ENCODE results near the gene OSBPL3.

DNA sequence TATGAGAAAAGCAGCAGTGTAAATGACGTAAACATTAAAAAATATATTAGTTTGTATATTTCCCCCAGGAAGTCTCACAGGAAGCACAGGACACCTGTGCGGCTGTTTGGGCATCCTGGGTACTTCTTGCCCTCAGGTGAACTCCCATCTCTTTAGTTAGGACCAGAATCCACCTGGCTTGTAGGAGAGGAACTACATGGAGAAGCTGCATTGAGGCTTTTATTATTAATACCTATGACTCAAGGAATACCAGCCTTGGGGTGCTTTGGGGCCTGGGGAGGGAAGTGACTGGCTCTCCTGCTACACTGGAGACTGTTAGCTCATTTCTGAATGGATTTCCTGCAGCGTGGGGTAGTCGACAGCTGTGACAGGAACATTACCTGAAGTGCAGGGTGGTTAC, 182.7 kb downstream of the OSBPL3 start:
- TF ChIP-seq, protein P1, sequence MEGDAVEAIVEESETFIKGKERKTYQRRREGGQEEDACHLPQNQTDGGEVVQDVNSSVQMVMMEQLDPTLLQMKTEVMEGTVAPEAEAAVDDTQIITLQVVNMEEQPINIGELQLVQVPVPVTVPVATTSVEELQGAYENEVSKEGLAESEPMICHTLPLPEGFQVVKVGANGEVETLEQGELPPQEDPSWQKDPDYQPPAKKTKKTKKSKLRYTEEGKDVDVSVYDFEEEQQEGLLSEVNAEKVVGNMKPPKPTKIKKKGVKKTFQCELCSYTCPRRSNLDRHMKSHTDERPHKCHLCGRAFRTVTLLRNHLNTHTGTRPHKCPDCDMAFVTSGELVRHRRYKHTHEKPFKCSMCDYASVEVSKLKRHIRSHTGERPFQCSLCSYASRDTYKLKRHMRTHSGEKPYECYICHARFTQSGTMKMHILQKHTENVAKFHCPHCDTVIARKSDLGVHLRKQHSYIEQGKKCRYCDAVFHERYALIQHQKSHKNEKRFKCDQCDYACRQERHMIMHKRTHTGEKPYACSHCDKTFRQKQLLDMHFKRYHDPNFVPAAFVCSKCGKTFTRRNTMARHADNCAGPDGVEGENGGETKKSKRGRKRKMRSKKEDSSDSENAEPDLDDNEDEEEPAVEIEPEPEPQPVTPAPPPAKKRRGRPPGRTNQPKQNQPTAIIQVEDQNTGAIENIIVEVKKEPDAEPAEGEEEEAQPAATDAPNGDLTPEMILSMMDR (IDR thresholded peaks at IDR 0.05): no peak
- no peak for TF ChIP-seq POLR2A (IDR thresholded peaks at IDR 0.05)
- no peak for TF ChIP-seq POLR2AphosphoS5 (IDR thresholded peaks at IDR 0.05; ENCODE audit: insufficient read depth in 1 of 2, low read depth in 1 of 2)
